ENCODE measurements around the gene DCAKD. TPM values are rescaled to one million over a fixed set of nuclear protein-coding genes. Genes with fewer than 3 reads are reported as not detected.

Gene DCAKD
- total RNA-seq, 1 experiment from 2014 or later: 57.7 TPM

DNA sequence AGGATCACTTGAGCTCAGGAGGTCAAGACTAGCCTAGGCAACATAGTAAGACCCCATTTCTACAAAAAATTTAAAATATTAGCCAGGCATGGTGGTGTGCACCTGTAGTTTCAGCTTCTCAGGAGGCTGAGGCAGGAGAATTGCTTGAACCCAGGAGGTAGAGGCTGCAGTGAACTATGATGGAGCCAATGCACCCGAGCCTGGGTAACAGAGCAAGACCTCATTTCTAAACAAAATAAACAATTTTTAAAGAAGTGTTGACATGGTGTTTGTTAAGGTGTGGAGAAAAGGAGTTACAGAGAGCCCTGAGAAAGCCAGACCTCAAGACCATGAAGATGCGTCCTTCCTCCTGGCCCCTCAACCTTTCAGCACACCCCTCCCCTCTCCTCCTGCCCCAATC, 45.7 kb downstream of the DCAKD start:
- no peaks in the 10 kb centered on the region for H3K9me3 Mint-ChIP-seq
- TF ChIP-seq, protein P1, sequence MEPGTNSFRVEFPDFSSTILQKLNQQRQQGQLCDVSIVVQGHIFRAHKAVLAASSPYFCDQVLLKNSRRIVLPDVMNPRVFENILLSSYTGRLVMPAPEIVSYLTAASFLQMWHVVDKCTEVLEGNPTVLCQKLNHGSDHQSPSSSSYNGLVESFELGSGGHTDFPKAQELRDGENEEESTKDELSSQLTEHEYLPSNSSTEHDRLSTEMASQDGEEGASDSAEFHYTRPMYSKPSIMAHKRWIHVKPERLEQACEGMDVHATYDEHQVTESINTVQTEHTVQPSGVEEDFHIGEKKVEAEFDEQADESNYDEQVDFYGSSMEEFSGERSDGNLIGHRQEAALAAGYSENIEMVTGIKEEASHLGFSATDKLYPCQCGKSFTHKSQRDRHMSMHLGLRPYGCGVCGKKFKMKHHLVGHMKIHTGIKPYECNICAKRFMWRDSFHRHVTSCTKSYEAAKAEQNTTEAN (CRISPR knock-in tag; IDR thresholded peaks at IDR 0.05): no peak
- TF ChIP-seq FOXK1 (CRISPR knock-in tag; IDR thresholded peaks at IDR 0.05): no peak
- DNase-seq (ENCODE audit: low spot score): no peak
- ChIA-PET CTCF (interaction anchor here (0.7 to 1.4 kb wide), 2 partner anchors 37 to 86 kb away, joined by 3 read pairs; no protein-coding TSS in a partner anchor), POLR2A (no interaction called here)
- ATAC-seq: no peak
- no peak overlapping the region for H3K27ac Mint-ChIP-seq
- H3K4me1 Mint-ChIP-seq: peaks cover 39% of the 10 kb centered on the region
- H3K4me3 Mint-ChIP-seq: no peak overlapping the region
- peaks cover 12% of the 10 kb centered on the region; the same call in 1 of the 2 replicates for H3K27me3 Mint-ChIP-seq (ENCODE audit: low read depth)
- H3K36me3 Mint-ChIP-seq: no peaks in the 10 kb centered on the region

DNA sequence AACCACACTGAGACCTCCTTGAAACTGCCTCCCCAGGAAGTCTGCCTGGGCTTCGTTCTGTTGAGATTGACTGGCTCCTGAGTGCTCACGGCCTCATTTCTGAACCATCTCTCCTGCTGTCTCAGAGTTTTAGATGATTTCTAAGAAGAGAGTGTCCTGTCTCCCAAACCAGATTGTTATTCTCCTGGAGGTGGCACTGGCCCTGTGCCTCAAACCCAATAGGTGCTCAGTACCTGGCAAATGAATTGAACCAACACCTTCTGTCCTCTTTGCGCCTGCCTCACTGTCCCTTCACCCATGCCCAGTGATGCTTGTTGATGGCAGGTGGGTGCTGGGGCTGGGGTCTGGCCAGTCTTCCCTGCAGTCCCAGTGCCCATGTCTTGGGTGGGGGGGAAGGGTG, 47.0 kb downstream of the DCAKD start:
- no peak for ATAC-seq
- Mint-ChIP-seq H3K27me3 (ENCODE audit: low read depth) (peaks cover 13% of the 10 kb centered on the region), H3K9me3 (peaks cover 8% of the 10 kb centered on the region), H3K4me3 (no peak overlapping the region), H3K36me3 (peaks cover 5% of the 10 kb centered on the region), H3K27ac (no peak overlapping the region), H3K4me1 (peaks cover 33% of the 10 kb centered on the region)
- ChIA-PET CTCF (interaction anchor here (0.6 to 2.6 kb wide), 11 partner anchors 8 to 131 kb away, joined by 3 to 21 read pairs (median 5); partner anchors contain the start of genes ACBD4 and C1QL1), POLR2A (no interaction called here)
- TF ChIP-seq CBFB (CRISPR knock-in tag; IDR thresholded peaks at IDR 0.05; ENCODE audit: low read depth) (no peak), MYBL2 (CRISPR knock-in tag; IDR thresholded peaks at IDR 0.05) (no peak), HMGA2 (CRISPR knock-in tag; IDR thresholded peaks at IDR 0.05) (no peak), GRHL2 (CRISPR knock-in tag; IDR thresholded peaks at IDR 0.05; ENCODE audit: insufficient replicate concordance, severe bottlenecking) (no peak), JUN (CRISPR knock-in tag; IDR thresholded peaks at IDR 0.05) (no peak), FOXJ3 (CRISPR knock-in tag; IDR thresholded peaks at IDR 0.05; ENCODE audit: borderline replicate concordance) (no peak), GTF2I (CRISPR knock-in tag; conservative IDR thresholded peaks at IDR 0.05) (no peak), SMAD3 (CRISPR knock-in tag; IDR thresholded peaks at IDR 0.05; ENCODE audit: borderline replicate concordance) (no peak)
- TF ChIP-seq, protein P2, sequence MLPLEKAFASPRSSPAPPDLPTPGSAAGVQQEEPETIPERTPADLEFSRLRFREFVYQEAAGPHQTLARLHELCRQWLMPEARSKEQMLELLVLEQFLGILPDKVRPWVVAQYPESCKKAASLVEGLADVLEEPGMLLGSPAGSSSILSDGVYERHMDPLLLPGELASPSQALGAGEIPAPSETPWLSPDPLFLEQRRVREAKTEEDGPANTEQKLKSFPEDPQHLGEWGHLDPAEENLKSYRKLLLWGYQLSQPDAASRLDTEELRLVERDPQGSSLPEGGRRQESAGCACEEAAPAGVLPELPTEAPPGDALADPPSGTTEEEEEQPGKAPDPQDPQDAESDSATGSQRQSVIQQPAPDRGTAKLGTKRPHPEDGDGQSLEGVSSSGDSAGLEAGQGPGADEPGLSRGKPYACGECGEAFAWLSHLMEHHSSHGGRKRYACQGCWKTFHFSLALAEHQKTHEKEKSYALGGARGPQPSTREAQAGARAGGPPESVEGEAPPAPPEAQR (CRISPR knock-in tag; IDR thresholded peaks at IDR 0.05): no peak
- DNase-seq (ENCODE audit: low spot score): no peak

DNA sequence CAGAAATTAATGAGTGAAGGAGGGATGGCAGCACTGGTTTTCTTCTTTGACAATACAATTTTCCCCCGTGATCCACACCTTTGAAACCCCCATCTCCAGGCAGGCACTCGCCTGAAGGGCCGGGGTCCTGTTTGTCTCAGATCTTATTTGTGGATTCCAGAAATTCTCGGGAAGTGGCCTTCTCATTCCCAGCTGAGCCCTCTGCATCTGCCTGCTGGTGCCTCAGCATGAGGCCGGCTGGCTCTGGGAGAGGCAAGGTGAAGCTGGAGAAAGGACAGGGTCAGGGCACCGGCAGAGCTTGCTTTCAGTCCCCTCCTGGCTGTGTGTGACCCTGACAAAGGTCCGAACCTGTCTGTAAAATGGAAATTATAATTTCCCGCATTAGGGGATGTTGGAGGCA, 47.6 kb downstream of the DCAKD start:
- ATAC-seq: peak; percentile 39
- Mint-ChIP-seq H3K36me3 (peaks cover 10% of the 10 kb centered on the region), H3K4me3 (no peak overlapping the region), H3K9me3 (peaks cover 13% of the 10 kb centered on the region), H3K27ac (no peak overlapping the region), H3K4me1 (peaks cover 33% of the 10 kb centered on the region), H3K27me3 (ENCODE audit: low read depth) (peaks cover 16% of the 10 kb centered on the region)
- CTCF ChIA-PET: interaction anchor here (0.9 to 2.6 kb wide), 13 partner anchors 10 to 131 kb away, joined by 3 to 21 read pairs (median 5); partner anchors contain the start of genes ACBD4 and C1QL1
- POLR2A ChIA-PET: no interaction called here
- TF ChIP-seq CREM (CRISPR knock-in tag; IDR thresholded peaks at IDR 0.05) (no peak), GTF2I (CRISPR knock-in tag; conservative IDR thresholded peaks at IDR 0.05) (no peak), ZNF423 (CRISPR knock-in tag; IDR thresholded peaks at IDR 0.05) (peak; percentile 87), TEAD4 (CRISPR knock-in tag; IDR thresholded peaks at IDR 0.05) (no peak)
- DNase-seq (ENCODE audit: low spot score): no peak

DNA sequence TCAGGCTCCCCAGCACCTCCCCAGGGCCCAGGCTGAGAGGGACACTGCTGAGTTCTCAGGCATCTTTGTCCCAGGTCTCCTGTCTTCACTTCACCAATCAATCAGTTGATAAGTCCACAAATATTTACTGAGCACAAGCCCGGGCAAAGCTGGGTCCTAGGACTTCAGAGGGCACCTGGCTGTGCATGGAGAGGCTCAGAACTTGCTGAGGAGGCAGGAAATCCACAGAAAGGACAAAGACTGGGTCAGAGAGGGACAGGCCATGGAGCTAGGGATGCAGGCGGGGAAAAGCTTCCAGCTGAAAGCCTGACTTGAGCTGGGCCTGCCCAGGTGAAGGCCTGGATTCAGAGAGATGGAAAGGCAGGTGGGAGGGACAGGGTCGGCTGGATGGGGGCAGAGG, 50.1 kb downstream of the DCAKD start:
- ATAC-seq (no peak), DNase-seq (ENCODE audit: low spot score) (no peak)
- Mint-ChIP-seq H3K27ac (no peak overlapping the region), H3K4me1 (peaks cover 18% of the 10 kb centered on the region), H3K36me3 (peaks cover 11% of the 10 kb centered on the region), H3K9me3 (peaks cover 17% of the 10 kb centered on the region), H3K4me3 (no peak overlapping the region), H3K27me3 (ENCODE audit: low read depth) (peaks cover 14% of the 10 kb centered on the region)
- TF ChIP-seq TP53 (CRISPR knock-in tag; IDR thresholded peaks at IDR 0.05): no peak
- TF ChIP-seq ESRRA (CRISPR knock-in tag; IDR thresholded peaks at IDR 0.05; ENCODE audit: borderline replicate concordance): no peak
- TF ChIP-seq FOXK1 (CRISPR knock-in tag; IDR thresholded peaks at IDR 0.05): no peak
- TF ChIP-seq, protein P3, sequence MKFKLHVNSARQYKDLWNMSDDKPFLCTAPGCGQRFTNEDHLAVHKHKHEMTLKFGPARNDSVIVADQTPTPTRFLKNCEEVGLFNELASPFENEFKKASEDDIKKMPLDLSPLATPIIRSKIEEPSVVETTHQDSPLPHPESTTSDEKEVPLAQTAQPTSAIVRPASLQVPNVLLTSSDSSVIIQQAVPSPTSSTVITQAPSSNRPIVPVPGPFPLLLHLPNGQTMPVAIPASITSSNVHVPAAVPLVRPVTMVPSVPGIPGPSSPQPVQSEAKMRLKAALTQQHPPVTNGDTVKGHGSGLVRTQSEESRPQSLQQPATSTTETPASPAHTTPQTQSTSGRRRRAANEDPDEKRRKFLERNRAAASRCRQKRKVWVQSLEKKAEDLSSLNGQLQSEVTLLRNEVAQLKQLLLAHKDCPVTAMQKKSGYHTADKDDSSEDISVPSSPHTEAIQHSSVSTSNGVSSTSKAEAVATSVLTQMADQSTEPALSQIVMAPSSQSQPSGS (CRISPR knock-in tag; IDR thresholded peaks at IDR 0.05; ENCODE audit: borderline replicate concordance, low read depth): no peak
- TF ChIP-seq, protein P4, sequence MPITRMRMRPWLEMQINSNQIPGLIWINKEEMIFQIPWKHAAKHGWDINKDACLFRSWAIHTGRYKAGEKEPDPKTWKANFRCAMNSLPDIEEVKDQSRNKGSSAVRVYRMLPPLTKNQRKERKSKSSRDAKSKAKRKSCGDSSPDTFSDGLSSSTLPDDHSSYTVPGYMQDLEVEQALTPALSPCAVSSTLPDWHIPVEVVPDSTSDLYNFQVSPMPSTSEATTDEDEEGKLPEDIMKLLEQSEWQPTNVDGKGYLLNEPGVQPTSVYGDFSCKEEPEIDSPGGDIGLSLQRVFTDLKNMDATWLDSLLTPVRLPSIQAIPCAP (CRISPR knock-in tag; IDR thresholded peaks at IDR 0.05): no peak
- TF ChIP-seq ATF1 (CRISPR knock-in tag; IDR thresholded peaks at IDR 0.05): no peak
- no peak for TF ChIP-seq ZNF138 (CRISPR knock-in tag; conservative IDR thresholded peaks at IDR 0.05)
- no peak for TF ChIP-seq SMAD4 (CRISPR knock-in tag; IDR thresholded peaks at IDR 0.05)
- TF ChIP-seq ZNF263 (CRISPR knock-in tag; IDR thresholded peaks at IDR 0.05; ENCODE audit: low read depth): no peak
- TF ChIP-seq, protein P5, sequence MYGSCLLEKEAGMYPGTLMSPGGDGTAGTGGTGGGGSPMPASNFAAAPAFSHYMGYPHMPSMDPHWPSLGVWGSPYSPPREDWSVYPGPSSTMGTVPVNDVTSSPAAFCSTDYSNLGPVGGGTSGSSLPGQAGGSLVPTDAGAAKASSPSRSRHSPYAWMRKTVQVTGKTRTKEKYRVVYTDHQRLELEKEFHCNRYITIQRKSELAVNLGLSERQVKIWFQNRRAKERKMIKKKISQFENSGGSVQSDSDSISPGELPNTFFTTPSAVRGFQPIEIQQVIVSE (CRISPR knock-in tag; IDR thresholded peaks at IDR 0.05; ENCODE audit: borderline replicate concordance): no peak
- POLR2A ChIA-PET: no interaction called here
- CTCF ChIA-PET: no interaction called here
